VCaP (cell line): ENCODE results near the gene TMTC2.

Experiments
- H3K27ac ChIP-seq: fragments of 450-650 bp; 2 replicates; pipeline ENCODE4 v1.5.1; 2017
- CTCF ChIP-seq: fragments of 450-650 bp; conservative IDR thresholded peaks from 2 replicates; pipeline ENCODE4 v1.5.1; 2017; ENCODE audit warnings: mild to moderate bottlenecking, moderate library complexity

The TMTC2 gene

GRCh38 chr12:82651489-82651888 lies 35.2 kb upstream of the TMTC2 start:
- no peak overlapping the region for H3K27ac ChIP-seq
- no peak for TF ChIP-seq CTCF

GRCh38 chr12:82652071-82652470 lies 34.6 kb upstream of the TMTC2 start:
- H3K27ac ChIP-seq: no peak overlapping the region
- no peak for TF ChIP-seq CTCF

GRCh38 chr12:82655751-82656150 lies 31.0 kb upstream of the TMTC2 start:
- no peak overlapping the region for H3K27ac ChIP-seq
- TF ChIP-seq CTCF: no peak

- no peak for TF ChIP-seq CTCF
- no peak overlapping the region for H3K27ac ChIP-seq
Observed at GRCh38 chr12:82659343-82660207, 27.1 kb upstream of the TMTC2 start.

- no peak overlapping the region for H3K27ac ChIP-seq
- no peak for TF ChIP-seq CTCF
Observed at GRCh38 chr12:82660541-82661325, 26.0 kb upstream of the TMTC2 start.

GRCh38 chr12:82663893-82664292 lies 22.8 kb upstream of the TMTC2 start:
- TF ChIP-seq CTCF: no peak
- no peak overlapping the region for H3K27ac ChIP-seq

- H3K27ac ChIP-seq: no peak overlapping the region
- no peak for TF ChIP-seq CTCF
Observed at GRCh38 chr12:82665142-82665923, 21.4 kb upstream of the TMTC2 start.
